ENCODE results near the gene COG5. TPM values are rescaled to one million over a fixed set of nuclear protein-coding genes. Genes with fewer than 3 reads are reported as not detected.

COG5 gene
- total and polyA plus RNA-seq, 2 experiments from 2014 or later: 15.4 to 36.5 TPM

DNA sequence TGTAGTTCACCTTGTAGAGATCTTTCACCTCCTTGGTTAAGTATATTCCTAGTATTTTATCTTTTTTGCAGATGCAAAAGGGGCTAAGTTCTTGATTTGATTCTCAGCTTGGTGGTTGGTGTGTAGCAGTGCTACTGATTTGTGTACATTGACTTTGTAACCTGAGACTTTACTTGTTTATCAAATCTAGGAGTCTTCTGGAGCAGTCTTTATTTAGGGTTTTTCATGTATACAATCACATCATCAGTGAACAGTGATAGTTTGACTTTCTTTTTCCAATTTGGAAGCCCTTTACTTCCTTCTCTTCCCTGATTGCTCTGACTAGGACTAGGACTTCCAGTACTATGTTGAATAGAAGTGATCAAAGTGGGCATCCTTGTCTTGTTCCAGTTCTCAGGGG, 60.0 kb downstream of the COG5 start:
- Histone ChIP-seq H3K4me3 (no peak overlapping the region), H3K4me1 (ENCODE audit: insufficient read depth) (no peaks in the 10 kb centered on the region), H3K36me3 (ENCODE audit: insufficient read depth) (no peaks in the 10 kb centered on the region), H3F3A (replicated peaks; ENCODE audit: low read depth) (no peaks in the 10 kb centered on the region), H3K9me2 (ENCODE audit: insufficient read depth) (no peaks in the 10 kb centered on the region), H3K4me2 (no peak overlapping the region), H3K79me2 (replicated peaks; ENCODE audit: insufficient read depth) (peaks cover 8% of the 10 kb centered on the region), H2AFZ (no peak overlapping the region), H4K20me1 (replicated peaks; ENCODE audit: insufficient read depth) (no peaks in the 10 kb centered on the region; the same call in 1 of the 2 replicates), H3K27ac (ENCODE audit: low read depth) (no peak overlapping the region), H3K27me3 (ENCODE audit: insufficient read depth) (no peaks in the 10 kb centered on the region)
- Mint-ChIP-seq H3K27me3 (ENCODE audit: insufficient read depth, low read depth, poor library complexity) (peaks cover 3% of the 10 kb centered on the region), H3K4me1 (no peaks in the 10 kb centered on the region), H3K9me3 (peaks cover 21% of the 10 kb centered on the region), H3K4me3 (no peak overlapping the region), H3K27ac (no peak overlapping the region), H3K36me3 (ENCODE audit: low read depth) (peaks cover 28% of the 10 kb centered on the region)
- ATAC-seq (no peak), DNase-seq (ENCODE audit: low spot score) (no peak)
- TF ChIP-seq POLR2AphosphoS5 (IDR thresholded peaks at IDR 0.05; ENCODE audit: low read depth): no peak
- no peak for TF ChIP-seq ZNF114 (CRISPR knock-in tag; IDR thresholded peaks at IDR 0.05)
- no peak for TF ChIP-seq NANOG (IDR thresholded peaks at IDR 0.05; ENCODE audit: borderline replicate concordance)
- TF ChIP-seq, protein P1, sequence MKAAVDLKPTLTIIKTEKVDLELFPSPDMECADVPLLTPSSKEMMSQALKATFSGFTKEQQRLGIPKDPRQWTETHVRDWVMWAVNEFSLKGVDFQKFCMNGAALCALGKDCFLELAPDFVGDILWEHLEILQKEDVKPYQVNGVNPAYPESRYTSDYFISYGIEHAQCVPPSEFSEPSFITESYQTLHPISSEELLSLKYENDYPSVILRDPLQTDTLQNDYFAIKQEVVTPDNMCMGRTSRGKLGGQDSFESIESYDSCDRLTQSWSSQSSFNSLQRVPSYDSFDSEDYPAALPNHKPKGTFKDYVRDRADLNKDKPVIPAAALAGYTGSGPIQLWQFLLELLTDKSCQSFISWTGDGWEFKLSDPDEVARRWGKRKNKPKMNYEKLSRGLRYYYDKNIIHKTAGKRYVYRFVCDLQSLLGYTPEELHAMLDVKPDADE (IDR thresholded peaks at IDR 0.05): no peak
- no peak for TF ChIP-seq EZH2phosphoT487 (IDR thresholded peaks at IDR 0.05; ENCODE audit: unreplicated experiment)
- TF ChIP-seq JUNB (IDR thresholded peaks at IDR 0.05; ENCODE audit: unreplicated experiment): no peak
- no peak for TF ChIP-seq STAT1 (IDR thresholded peaks at IDR 0.05; ENCODE audit: unreplicated experiment)
- TF ChIP-seq, protein P2, sequence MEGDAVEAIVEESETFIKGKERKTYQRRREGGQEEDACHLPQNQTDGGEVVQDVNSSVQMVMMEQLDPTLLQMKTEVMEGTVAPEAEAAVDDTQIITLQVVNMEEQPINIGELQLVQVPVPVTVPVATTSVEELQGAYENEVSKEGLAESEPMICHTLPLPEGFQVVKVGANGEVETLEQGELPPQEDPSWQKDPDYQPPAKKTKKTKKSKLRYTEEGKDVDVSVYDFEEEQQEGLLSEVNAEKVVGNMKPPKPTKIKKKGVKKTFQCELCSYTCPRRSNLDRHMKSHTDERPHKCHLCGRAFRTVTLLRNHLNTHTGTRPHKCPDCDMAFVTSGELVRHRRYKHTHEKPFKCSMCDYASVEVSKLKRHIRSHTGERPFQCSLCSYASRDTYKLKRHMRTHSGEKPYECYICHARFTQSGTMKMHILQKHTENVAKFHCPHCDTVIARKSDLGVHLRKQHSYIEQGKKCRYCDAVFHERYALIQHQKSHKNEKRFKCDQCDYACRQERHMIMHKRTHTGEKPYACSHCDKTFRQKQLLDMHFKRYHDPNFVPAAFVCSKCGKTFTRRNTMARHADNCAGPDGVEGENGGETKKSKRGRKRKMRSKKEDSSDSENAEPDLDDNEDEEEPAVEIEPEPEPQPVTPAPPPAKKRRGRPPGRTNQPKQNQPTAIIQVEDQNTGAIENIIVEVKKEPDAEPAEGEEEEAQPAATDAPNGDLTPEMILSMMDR (conservative IDR thresholded peaks at IDR 0.05; ENCODE audit: low read depth in 2 of 2): no peak
- TF ChIP-seq, protein P3, sequence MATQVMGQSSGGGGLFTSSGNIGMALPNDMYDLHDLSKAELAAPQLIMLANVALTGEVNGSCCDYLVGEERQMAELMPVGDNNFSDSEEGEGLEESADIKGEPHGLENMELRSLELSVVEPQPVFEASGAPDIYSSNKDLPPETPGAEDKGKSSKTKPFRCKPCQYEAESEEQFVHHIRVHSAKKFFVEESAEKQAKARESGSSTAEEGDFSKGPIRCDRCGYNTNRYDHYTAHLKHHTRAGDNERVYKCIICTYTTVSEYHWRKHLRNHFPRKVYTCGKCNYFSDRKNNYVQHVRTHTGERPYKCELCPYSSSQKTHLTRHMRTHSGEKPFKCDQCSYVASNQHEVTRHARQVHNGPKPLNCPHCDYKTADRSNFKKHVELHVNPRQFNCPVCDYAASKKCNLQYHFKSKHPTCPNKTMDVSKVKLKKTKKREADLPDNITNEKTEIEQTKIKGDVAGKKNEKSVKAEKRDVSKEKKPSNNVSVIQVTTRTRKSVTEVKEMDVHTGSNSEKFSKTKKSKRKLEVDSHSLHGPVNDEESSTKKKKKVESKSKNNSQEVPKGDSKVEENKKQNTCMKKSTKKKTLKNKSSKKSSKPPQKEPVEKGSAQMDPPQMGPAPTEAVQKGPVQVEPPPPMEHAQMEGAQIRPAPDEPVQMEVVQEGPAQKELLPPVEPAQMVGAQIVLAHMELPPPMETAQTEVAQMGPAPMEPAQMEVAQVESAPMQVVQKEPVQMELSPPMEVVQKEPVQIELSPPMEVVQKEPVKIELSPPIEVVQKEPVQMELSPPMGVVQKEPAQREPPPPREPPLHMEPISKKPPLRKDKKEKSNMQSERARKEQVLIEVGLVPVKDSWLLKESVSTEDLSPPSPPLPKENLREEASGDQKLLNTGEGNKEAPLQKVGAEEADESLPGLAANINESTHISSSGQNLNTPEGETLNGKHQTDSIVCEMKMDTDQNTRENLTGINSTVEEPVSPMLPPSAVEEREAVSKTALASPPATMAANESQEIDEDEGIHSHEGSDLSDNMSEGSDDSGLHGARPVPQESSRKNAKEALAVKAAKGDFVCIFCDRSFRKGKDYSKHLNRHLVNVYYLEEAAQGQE (IDR thresholded peaks at IDR 0.05; ENCODE audit: unreplicated experiment): no peak
- TF ChIP-seq CREB1 (CRISPR knock-in tag; IDR thresholded peaks at IDR 0.05; ENCODE audit: low read depth): no peak
- no peak for TF ChIP-seq ZNF331 (CRISPR knock-in tag; IDR thresholded peaks at IDR 0.05; ENCODE audit: low read depth)
- TF ChIP-seq EZH2 (IDR thresholded peaks at IDR 0.05; ENCODE audit: low read depth, unreplicated experiment): no peak
- TF ChIP-seq, protein P4, sequence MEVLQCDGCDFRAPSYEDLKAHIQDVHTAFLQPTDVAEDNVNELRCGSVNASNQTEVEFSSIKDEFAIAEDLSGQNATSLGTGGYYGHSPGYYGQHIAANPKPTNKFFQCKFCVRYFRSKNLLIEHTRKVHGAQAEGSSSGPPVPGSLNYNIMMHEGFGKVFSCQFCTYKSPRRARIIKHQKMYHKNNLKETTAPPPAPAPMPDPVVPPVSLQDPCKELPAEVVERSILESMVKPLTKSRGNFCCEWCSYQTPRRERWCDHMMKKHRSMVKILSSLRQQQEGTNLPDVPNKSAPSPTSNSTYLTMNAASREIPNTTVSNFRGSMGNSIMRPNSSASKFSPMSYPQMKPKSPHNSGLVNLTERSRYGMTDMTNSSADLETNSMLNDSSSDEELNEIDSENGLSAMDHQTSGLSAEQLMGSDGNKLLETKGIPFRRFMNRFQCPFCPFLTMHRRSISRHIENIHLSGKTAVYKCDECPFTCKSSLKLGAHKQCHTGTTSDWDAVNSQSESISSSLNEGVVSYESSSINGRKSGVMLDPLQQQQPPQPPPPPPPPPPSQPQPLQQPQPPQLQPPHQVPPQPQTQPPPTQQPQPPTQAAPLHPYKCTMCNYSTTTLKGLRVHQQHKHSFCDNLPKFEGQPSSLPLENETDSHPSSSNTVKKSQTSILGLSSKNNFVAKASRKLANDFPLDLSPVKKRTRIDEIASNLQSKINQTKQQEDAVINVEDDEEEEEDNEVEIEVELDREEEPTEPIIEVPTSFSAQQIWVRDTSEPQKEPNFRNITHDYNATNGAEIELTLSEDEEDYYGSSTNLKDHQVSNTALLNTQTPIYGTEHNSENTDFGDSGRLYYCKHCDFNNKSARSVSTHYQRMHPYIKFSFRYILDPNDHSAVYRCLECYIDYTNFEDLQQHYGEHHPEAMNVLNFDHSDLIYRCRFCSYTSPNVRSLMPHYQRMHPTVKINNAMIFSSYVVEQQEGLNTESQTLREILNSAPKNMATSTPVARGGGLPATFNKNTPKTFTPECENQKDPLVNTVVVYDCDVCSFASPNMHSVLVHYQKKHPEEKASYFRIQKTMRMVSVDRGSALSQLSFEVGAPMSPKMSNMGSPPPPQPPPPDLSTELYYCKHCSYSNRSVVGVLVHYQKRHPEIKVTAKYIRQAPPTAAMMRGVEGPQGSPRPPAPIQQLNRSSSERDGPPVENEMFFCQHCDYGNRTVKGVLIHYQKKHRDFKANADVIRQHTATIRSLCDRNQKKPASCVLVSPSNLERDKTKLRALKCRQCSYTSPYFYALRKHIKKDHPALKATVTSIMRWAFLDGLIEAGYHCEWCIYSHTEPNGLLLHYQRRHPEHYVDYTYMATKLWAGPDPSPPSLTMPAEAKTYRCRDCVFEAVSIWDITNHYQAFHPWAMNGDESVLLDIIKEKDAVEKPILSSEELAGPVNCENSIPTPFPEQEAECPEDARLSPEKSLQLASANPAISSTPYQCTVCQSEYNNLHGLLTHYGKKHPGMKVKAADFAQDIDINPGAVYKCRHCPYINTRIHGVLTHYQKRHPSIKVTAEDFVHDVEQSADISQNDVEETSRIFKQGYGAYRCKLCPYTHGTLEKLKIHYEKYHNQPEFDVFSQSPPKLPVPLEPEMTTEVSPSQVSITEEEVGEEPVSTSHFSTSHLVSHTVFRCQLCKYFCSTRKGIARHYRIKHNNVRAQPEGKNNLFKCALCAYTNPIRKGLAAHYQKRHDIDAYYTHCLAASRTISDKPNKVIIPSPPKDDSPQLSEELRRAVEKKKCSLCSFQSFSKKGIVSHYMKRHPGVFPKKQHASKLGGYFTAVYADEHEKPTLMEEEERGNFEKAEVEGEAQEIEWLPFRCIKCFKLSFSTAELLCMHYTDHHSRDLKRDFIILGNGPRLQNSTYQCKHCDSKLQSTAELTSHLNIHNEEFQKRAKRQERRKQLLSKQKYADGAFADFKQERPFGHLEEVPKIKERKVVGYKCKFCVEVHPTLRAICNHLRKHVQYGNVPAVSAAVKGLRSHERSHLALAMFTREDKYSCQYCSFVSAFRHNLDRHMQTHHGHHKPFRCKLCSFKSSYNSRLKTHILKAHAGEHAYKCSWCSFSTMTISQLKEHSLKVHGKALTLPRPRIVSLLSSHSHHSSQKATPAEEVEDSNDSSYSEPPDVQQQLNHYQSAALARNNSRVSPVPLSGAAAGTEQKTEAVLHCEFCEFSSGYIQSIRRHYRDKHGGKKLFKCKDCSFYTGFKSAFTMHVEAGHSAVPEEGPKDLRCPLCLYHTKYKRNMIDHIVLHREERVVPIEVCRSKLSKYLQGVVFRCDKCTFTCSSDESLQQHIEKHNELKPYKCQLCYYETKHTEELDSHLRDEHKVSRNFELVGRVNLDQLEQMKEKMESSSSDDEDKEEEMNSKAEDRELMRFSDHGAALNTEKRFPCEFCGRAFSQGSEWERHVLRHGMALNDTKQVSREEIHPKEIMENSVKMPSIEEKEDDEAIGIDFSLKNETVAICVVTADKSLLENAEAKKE (CRISPR knock-in tag; IDR thresholded peaks at IDR 0.05): no peak
